Lung (tissue), 12 donors: ENCODE results near the gene MUC15. TPM values are rescaled to one million over a fixed set of nuclear protein-coding genes. Genes with fewer than 3 reads are reported as not detected.
A peak's percentile ranks its signal among the peaks of the same experiment; 100 is the strongest.

Experiments
- ATAC-seq: fragments of 200-7000 bp; cut with Tn5 transposase; one replicate; pipeline ENCODE4 v1.9.1; 2020; ENCODE audit warnings: moderate number of reproducible peaks; ENCODE audit not compliant: insufficient read depth, low FRiP score
- DNase-seq, 3 donors: peaks; one replicate each; pipeline ENCODE4 v3.0.0-alpha.2; 2013 to 2017
- H3K27ac ChIP-seq, 2 donors: one replicate each; pipeline ENCODE4 v1.5.1; 2013; ENCODE audit warnings: mild to moderate bottlenecking in 2 of 2, moderate library complexity in 2 of 2, control low read depth in 1 of 2, inconsistent platforms in 1 of 2, low read depth in 1 of 2, low read length in 1 of 2
- H3K27me3 ChIP-seq, 3 donors: one replicate each; pipeline ENCODE4 v1.5.1; 2013; ENCODE audit warnings: low read length in 2 of 3; ENCODE audit not compliant: control insufficient read depth in 3 of 3, insufficient read depth in 3 of 3
- H3K36me3 ChIP-seq, 4 donors: one replicate each; pipeline ENCODE4 v1.5.1; 2013; ENCODE audit warnings: low read length in 4 of 4, mild to moderate bottlenecking in 1 of 4, moderate library complexity in 1 of 4; ENCODE audit not compliant: control insufficient read depth in 4 of 4, insufficient read depth in 4 of 4
- H3K4me1 ChIP-seq, 5 donors: one replicate each; pipeline ENCODE4 v1.5.1; 2013; ENCODE audit warnings: low read length in 5 of 5, mild to moderate bottlenecking in 2 of 5, moderate library complexity in 1 of 5; ENCODE audit not compliant: control insufficient read depth in 5 of 5, insufficient read depth in 5 of 5
- H3K4me3 ChIP-seq: one replicate; pipeline ENCODE4 v1.5.1; 2013; ENCODE audit warnings: mild to moderate bottlenecking, control low read depth, moderate library complexity
- H3K9ac ChIP-seq, 2 donors: one replicate each; pipeline ENCODE4 v1.5.1; 2013; ENCODE audit warnings: low read length in 2 of 2, control low read depth in 1 of 2; ENCODE audit not compliant: insufficient read depth in 1 of 2
- H3K9me3 ChIP-seq, 4 donors: one replicate each; pipeline ENCODE4 v1.5.1; 2013; ENCODE audit warnings: low read length in 3 of 4, mild to moderate bottlenecking in 1 of 4, moderate library complexity in 1 of 4; ENCODE audit not compliant: control insufficient read depth in 4 of 4, insufficient read depth in 3 of 4
- WGBS, 2 donors: extraction: QIAGEN DNeasy Blood & Tissue Kit; methylation state at CpG; one replicate each; pipeline ENCODE4 v1.1.7; 2013; 5-methylcytosine and 5-hydroxymethylcytosine counted together
- polyA plus RNA-seq, 2 donors: library from polyadenylated mRNA; stranded (reverse); fragments of 200-250 nt; gene quantifications; one replicate each; pipeline ENCODE4 v1.2.1, GENCODE V29; 2013
- total RNA-seq, 2 donors: library from RNA; depleted of rRNA in 1 of 2; stranded (reverse); fragments of >200 nt in 1 of 2; gene quantifications; one replicate each; pipeline ENCODE4 v1.2.1, GENCODE V29; 2014 to 2021
- TF ChIP-seq, protein P1 (sequence below): IDR thresholded peaks from 2 replicates; pipeline ENCODE4 v1.5.1; 2012; ENCODE audit warnings: mild to moderate bottlenecking; ENCODE audit errors: control extremely low read depth, extremely low read depth
- donor health status: control.
- donor health status: control.
- donor health status: Bipolar disorder and iron deficiency.
- donor health status: healthy.
- donor health status: DM: yes; HTN: yes; CAD: no.

MUC15 gene
- total and polyA plus RNA-seq, 4 donors, result 4.6 to 12.1 (median 8.5) TPM

DNA sequence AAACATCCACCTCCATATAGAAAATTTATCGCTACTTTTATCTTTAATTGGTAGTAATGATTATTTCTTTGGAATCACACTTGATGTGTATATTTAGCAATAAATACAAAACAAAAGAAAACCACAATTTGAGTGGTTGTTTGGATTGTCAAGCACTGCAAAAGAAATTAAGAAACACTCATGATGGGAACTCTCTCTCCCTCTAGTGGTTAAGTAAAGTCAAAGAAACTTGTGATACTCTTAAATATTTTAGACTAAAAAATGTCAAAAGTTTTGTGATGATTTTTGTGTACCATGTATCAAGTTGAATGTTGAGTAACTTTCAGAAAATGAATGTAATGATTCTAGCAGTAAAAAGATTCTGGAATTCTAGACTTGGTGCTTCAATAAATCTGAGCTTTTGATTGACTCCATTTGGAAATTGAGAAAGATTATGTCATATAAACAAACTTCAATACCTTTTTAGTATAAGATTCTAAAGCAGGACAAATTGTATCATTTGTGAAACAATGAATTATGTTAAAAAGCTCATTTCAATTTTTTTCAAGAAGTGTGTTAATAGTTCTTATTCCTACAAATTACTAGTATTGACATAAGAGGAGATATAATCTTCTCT lies 20.8 kb downstream of the MUC15 start:
- TF ChIP-seq, protein P1, sequence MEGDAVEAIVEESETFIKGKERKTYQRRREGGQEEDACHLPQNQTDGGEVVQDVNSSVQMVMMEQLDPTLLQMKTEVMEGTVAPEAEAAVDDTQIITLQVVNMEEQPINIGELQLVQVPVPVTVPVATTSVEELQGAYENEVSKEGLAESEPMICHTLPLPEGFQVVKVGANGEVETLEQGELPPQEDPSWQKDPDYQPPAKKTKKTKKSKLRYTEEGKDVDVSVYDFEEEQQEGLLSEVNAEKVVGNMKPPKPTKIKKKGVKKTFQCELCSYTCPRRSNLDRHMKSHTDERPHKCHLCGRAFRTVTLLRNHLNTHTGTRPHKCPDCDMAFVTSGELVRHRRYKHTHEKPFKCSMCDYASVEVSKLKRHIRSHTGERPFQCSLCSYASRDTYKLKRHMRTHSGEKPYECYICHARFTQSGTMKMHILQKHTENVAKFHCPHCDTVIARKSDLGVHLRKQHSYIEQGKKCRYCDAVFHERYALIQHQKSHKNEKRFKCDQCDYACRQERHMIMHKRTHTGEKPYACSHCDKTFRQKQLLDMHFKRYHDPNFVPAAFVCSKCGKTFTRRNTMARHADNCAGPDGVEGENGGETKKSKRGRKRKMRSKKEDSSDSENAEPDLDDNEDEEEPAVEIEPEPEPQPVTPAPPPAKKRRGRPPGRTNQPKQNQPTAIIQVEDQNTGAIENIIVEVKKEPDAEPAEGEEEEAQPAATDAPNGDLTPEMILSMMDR, result no peak
- Histone ChIP-seq H3K4me1 (no peaks in the 10 kb centered on the region), H3K4me3 (no peak overlapping the region), H3K9me3 (no peaks in the 10 kb centered on the region), H3K27ac (no peak overlapping the region), H3K9ac (no peak overlapping the region), H3K27me3 (peaks cover 0 to 3% (median 0%) of the 10 kb centered on the region in 3 donors), H3K36me3 (no peaks in the 10 kb centered on the region)
- ATAC-seq, result no peak
- 42 to 51% methylated on average over 1 of the region's 1 CpG for WGBS, 2 donors
- peak in 1 of 3 donors; percentile 23 for DNase-seq

DNA sequence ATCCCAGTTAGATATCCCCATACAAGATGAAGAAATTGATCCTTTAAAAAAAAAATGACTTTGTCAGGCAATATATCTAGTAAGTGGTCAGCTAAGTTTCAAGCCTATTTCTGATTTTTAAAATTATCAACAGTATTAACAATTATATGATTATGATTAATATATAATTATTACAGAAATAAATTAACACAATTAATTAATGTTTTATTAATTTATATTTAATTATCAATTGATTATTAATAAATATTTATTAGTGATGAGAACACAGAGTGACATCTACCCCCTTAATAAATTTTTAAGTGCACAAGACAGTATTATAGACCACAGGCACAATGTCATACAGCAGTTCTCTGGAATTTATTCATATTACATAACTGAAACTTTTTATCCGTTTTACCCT lies 22.0 kb downstream of the MUC15 start:
- Histone ChIP-seq H3K4me1 (no peaks in the 10 kb centered on the region), H3K36me3 (no peaks in the 10 kb centered on the region), H3K27me3 (peaks cover 0 to 3% (median 0%) of the 10 kb centered on the region in 3 donors), H3K9me3 (no peaks in the 10 kb centered on the region), H3K4me3 (no peak overlapping the region), H3K27ac (no peak overlapping the region), H3K9ac (no peak overlapping the region)
- WGBS, 2 donors, result 79 to 83% methylated on average over 1 of the region's 1 CpG
- TF ChIP-seq, protein P1, result no peak
- DNase-seq (no peak), ATAC-seq (no peak)

DNA sequence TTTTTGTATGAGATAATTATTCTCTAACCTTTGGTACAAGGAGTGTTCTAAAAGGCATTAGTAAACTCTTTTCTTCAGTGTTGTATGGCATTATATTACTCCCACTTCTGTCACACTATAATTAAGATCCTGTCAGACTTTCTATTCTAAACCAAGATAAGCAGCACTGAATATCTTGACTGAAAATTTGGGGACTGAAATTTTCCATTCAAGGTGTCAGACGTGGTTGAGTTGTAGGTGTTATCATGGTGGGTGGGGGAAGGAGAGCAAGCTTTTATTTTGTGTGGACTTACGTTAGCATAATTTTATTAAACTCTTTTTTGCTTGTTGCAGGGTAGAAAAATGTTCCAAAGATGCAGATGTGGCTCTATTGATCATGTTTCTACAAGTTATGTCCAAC lies 22.9 kb downstream of the MUC15 start:
- DNase-seq, result no peak
- no peak overlapping the region for H3K4me3 ChIP-seq
- H3K4me1 ChIP-seq, result no peaks in the 10 kb centered on the region
- no peak overlapping the region for H3K27ac ChIP-seq
- H3K36me3 ChIP-seq, result no peaks in the 10 kb centered on the region
- TF ChIP-seq, protein P1, result no peak
- H3K9ac ChIP-seq, result no peak overlapping the region
- WGBS, 2 donors, result 43 to 46% methylated on average over 2 of the region's 2 CpGs
- no peak for ATAC-seq
- H3K9me3 ChIP-seq, result no peaks in the 10 kb centered on the region
- H3K27me3 ChIP-seq, result peaks cover 0 to 3% (median 0%) of the 10 kb centered on the region in 3 donors

DNA sequence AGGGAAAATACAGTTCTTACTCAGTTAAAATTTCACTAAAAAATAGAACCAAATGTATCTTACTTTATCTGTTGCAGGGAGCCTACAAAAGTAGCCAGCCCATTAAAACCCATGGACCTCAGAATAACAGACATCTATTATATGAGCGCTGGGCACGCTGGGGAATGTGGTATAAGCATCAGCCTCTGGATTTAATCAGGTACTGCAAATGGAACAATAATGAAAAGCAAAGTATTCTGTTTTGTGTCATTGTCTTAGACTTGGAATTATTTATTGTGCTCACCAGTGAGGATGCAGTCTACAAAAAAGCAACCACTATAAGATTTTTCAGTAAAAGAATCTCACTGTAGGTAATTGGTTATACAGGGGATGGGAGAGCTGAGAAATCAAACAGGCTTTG lies 30.2 kb downstream of the MUC15 start:
- WGBS, 2 donors, result 92 to 97% methylated on average over 2 of the region's 2 CpGs
- H3K4me3 ChIP-seq, result no peak overlapping the region
- TF ChIP-seq, protein P1, result no peak

More for the DNA sequence above, 30.2 kb downstream of the MUC15 start:
- H3K27me3 ChIP-seq, result no peaks in the 10 kb centered on the region
- H3K36me3 ChIP-seq, result no peaks in the 10 kb centered on the region
- no peaks in the 10 kb centered on the region for H3K4me1 ChIP-seq
- no peaks in the 10 kb centered on the region for H3K9me3 ChIP-seq
- H3K27ac ChIP-seq, result no peak overlapping the region
- DNase-seq (no peak), ATAC-seq (no peak)
- H3K9ac ChIP-seq, result no peak overlapping the region
